Lower leg skin (tissue), 3 donors: ENCODE data around the gene CABP5.

Source experiments
- CTCF ChIP-seq, 3 donors: fragments of 450-650 bp; IDR thresholded peaks; one replicate each; pipeline ENCODE4 v1.5.1; 2016; ENCODE audit warnings: antibody characterized with exemption in 3 of 3, mild to moderate bottlenecking in 3 of 3, moderate library complexity in 2 of 3
- POLR2A ChIP-seq, 2 donors: fragments of 450-650 bp; IDR thresholded peaks; one replicate each; pipeline ENCODE4 v1.6.1; 2016 to 2017; ENCODE audit warnings: antibody characterized with exemption in 2 of 2, mild to moderate bottlenecking in 1 of 2, moderate library complexity in 1 of 2

GRCh38 chr19:48036765-48037164 lies 7.1 kb downstream of the CABP5 start:
- no peak for TF ChIP-seq CTCF (IDR thresholded peaks at IDR 0.05)
- TF ChIP-seq POLR2A (IDR thresholded peaks at IDR 0.05) = no peak
